ENCODE measurements around the gene MED13. TPM values are rescaled to one million over a fixed set of nuclear protein-coding genes. Genes with fewer than 3 reads are reported as not detected.

The MED13 gene
- total RNA-seq, 4 donors from 2014 or later = 22.8 to 114 (median 86.3) TPM

DNA sequence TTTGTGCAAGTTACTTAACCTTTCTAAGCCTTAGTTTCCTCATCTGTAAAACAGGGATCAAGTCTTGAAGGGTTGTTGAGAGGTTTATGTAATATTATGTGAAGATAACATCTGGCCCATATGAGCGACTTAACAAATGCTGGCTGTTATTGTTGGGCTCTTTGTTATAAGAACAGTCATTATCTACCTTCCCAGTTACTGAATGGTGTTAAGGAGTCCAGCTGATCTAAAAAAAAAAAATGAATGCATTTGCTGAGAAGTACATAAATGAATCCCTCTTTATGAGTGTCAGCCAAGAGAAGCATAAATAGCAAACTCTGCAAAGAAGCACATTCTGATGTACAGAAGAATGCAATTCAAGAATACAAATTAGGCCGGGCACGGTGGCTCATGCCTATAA, 24.3 kb upstream of the MED13 start:
- no peak overlapping the region for H3K27ac ChIP-seq
- no peaks in the 10 kb centered on the region for H3K9me3 ChIP-seq
- H3K36me3 ChIP-seq = no peaks in the 10 kb centered on the region
- no peak for DNase-seq
- intact Hi-C loops (cut with DNase I; ENCODE audit: low total_unique reads) = no loop called here
- H3K4me1 ChIP-seq = no peaks in the 10 kb centered on the region
- H3K4me3 ChIP-seq = no peak overlapping the region
- no peaks in the 10 kb centered on the region for H3K27me3 ChIP-seq
- TF ChIP-seq CTCF (IDR thresholded peaks at IDR 0.05) = no peak
- TF ChIP-seq POLR2A (IDR thresholded peaks at IDR 0.05) = no peak

GRCh38 chr17:62086737-62087136, 21.7 kb upstream of the MED13 start:
- no peak overlapping the region for H3K4me3 ChIP-seq
- no peak for TF ChIP-seq CTCF (IDR thresholded peaks at IDR 0.05)
- TF ChIP-seq POLR2A (IDR thresholded peaks at IDR 0.05) = no peak
- H3K4me1 ChIP-seq = no peaks in the 10 kb centered on the region
- H3K27ac ChIP-seq = no peak overlapping the region
- no peaks in the 10 kb centered on the region for H3K27me3 ChIP-seq
- no peak for DNase-seq
- H3K36me3 ChIP-seq = no peaks in the 10 kb centered on the region
- H3K9me3 ChIP-seq = no peaks in the 10 kb centered on the region
- intact Hi-C loops (cut with DNase I; ENCODE audit: low total_unique reads) = no loop called here

DNA sequence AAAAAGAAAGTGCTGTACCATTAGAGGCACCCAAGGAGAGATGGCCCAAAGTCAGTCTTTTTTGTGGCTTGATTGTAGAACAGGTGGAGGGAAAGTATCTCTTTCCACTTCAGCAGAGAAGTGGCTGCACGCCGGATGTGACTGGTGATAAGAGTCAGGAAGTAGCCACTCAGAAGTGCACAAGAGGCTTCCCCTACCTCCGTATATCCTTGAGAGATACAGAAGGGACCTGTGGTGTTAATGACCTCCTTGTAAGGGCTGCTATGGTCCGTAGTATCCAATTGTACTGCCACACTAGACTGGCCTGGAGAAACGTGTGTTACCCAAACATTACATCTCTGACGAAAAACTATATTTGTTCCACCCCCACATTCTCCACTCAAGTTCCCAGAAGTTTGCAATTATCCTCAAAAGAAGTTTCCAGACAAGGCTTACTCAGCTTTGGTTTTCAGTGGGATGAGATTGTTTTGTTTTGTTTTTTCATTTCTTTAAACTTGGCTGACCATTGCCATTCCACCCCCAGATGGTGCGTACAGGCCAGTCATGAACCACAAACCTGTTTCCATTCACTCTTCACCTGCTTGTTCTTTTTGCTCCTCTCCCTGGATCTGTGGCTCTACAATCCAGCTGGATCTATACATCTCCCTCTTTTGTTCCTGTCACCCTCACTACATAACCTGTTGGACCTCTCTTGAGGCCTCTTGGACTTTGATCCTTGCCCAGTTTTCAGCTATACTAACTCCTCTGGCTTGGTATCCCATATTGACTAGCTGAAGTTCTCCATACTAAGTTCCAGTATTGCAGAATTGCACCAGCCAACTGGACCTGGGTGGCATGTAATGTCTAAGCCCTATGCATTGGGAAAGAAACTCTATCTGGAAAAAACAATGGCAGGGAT, 20.7 kb upstream of the MED13 start:
- Histone ChIP-seq H3K36me3 (no peaks in the 10 kb centered on the region), H3K27ac (no peak overlapping the region), H3K9me3 (no peaks in the 10 kb centered on the region), H3K4me3 (no peak overlapping the region), H3K4me1 (no peaks in the 10 kb centered on the region), H3K27me3 (no peaks in the 10 kb centered on the region)
- intact Hi-C loops (cut with DNase I; ENCODE audit: low total_unique reads) = no loop called here
- no peak for TF ChIP-seq CTCF (IDR thresholded peaks at IDR 0.05)
- TF ChIP-seq POLR2A (IDR thresholded peaks at IDR 0.05) = no peak
- DNase-seq = no peak

DNA sequence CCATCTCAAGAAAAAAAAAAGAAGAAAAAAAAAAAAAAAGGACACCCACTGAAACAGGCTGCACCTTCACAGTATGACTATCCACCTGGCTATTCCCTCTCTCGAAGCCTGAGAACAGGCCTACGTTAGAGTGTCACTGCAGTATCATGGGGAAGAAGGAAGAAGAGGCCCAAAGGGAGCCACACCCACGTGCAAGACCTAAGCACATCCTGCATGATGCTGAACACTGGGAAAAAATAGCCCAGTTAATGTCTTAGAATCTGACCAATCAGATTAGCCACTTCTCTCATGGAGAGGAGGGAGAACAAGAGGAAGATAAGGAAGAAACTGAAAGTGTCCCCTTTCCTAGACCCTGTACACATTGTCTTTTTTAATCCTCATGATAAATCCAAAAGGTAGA, 19.5 kb upstream of the MED13 start:
- TF ChIP-seq CTCF (IDR thresholded peaks at IDR 0.05) = no peak
- no peak for TF ChIP-seq POLR2A (IDR thresholded peaks at IDR 0.05)
- intact Hi-C loops (cut with DNase I; ENCODE audit: low total_unique reads) = no loop called here
- Histone ChIP-seq H3K4me1 (no peaks in the 10 kb centered on the region), H3K9me3 (no peaks in the 10 kb centered on the region), H3K4me3 (no peak overlapping the region), H3K27ac (no peak overlapping the region), H3K27me3 (no peaks in the 10 kb centered on the region), H3K36me3 (no peaks in the 10 kb centered on the region)
- DNase-seq = no peak

- no peaks in the 10 kb centered on the region for H3K4me1 ChIP-seq
- no peak overlapping the region for H3K27ac ChIP-seq
- no peaks in the 10 kb centered on the region for H3K27me3 ChIP-seq
- intact Hi-C loops (cut with DNase I; ENCODE audit: low total_unique reads) = no loop called here
- no peak overlapping the region for H3K4me3 ChIP-seq
- no peak for DNase-seq
- no peaks in the 10 kb centered on the region for H3K9me3 ChIP-seq
- no peaks in the 10 kb centered on the region for H3K36me3 ChIP-seq
- TF ChIP-seq CTCF (IDR thresholded peaks at IDR 0.05) (no peak), POLR2A (IDR thresholded peaks at IDR 0.05) (no peak)
These were observed 18.6 kb upstream of the MED13 start for GRCh38 chr17:62083651-62084050.

Measured in uterus (tissue), 4 donors.